Activated T-helper 1 cell treated with Interleukin-2 at 50 U/mL for 16 hours (primary cell): Measurements from ENCODE around the gene MTERF4.

ENCODE experiments used
- DNase-seq: peaks from one replicate; pipeline ENCODE4 v3.0.0-alpha.2; 2020; ENCODE audit warnings: low read depth

Gene MTERF4, protein sequence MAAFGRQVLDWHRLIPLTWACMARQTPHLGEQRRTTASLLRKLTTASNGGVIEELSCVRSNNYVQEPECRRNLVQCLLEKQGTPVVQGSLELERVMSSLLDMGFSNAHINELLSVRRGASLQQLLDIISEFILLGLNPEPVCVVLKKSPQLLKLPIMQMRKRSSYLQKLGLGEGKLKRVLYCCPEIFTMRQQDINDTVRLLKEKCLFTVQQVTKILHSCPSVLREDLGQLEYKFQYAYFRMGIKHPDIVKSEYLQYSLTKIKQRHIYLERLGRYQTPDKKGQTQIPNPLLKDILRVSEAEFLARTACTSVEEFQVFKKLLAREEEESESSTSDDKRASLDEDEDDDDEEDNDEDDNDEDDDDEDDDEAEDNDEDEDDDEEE

DNA sequence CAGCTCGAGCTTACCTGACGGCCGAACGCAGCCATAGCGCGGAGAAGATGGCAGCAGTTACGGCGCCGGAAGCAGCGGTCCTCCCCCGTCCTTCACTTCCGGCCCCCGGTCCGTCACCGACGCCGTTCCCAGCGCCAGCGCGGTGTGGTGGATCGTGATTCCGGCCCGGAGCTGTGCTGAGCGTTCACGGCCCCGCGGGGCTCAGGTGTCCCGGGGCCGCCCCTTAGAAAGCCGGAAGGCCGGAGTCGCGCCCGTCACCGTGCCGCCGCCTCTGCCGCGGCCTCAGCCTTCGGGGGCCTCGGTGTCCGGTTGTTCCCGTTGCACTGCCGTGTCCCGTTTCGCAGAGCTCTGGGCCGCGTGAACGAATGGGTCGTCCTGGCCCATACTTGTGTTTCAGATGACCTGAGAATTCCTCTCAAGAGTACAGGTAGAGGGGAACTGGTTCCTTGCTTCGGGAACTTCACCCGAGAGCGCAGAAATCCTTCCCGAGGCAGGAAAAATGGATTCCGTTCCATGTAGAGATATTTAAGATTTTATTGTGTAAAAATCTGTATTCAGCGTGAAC lies at the start of gene MTERF4:
MTERF4 (minus strand) TSS at position 49 of the 565 bp plus-strand sequence; CDS start at position 35, 14 bp downstream.
- DNase-seq: peak; percentile 85

DNA sequence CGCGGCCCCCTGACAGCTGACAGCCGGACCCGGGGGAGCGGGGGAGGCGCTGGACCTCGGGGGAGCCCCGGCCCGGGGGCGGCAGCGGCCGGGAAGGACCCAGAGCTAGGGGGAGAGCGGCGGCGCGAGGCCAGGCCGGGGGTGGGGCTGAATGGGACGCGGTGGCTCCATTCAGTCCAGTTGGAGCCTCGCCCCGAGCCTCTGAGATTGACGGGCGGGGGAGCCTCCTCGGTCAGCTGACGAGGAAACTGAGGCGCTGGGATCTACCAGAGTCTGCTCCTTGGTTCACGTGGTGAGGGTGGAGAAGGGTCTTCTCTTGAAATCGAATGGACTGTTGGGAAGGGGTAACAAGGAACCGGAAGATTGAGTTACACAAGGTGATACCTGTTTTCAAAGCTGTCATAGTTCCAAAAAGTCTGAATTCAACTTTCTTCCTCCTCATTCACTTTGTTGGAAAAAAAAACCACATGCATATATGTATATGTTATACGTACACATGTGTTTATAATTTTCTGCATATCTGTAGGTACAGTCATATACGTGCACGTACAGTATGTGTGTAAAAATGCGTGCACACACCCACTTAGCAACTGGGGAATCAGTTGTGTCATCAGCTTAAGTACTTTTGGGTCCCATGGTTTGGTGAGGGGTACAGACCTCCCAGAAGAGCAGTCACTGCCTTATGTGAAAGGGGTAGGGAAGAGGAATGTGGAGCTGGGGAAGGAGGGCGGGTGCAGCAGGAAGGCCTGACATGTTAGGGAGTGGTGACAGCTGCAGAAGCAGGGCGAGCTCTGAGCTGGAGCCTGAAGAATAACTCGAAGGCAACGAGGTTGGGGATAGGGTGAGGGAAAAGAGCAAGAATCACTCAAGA lies 48.8 kb upstream of the MTERF4 start:
- no peak for DNase-seq

DNA sequence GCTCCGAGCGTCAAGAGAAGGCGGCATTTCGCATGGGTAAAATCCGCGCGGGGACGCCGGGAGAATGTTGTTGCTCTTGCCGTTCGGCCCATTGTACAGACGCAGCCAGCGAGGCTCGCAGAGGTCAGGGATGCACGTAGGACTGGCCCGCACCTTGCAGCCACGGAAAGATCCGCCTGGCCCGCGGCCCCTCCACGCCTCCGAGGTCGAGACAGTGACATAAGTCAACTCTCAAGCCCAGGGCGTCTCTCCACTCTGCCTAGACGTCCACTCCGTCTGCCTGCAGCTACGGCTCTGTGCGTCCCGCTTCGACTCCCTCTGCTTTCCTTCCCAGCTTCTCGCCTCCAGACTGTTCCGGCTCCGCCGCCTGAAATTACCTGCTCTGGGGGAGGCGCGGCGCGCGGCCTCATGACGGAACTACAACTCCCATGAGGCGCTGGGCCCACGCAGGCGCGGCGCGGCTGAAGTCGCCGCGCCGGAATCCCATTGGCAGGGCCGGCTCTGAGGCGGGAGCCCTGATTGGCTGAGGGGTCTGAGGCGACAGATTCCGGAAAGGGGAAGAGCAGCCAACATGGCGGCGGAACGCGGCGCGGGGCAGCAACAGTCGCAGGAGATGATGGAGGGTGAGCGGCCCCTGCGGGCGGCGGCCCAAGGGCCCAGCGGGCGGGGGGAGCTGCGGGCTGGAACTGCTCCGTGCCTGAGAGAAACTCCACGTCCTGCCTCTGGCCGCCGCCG lies 48.0 kb upstream of the MTERF4 start, which contains the start of gene PPP1R7:
PPP1R7 (plus strand) TSS at position 543 of the 735 bp plus-strand sequence; CDS start at position 572, 29 bp downstream.
- DNase-seq: peak; percentile 95

DNA sequence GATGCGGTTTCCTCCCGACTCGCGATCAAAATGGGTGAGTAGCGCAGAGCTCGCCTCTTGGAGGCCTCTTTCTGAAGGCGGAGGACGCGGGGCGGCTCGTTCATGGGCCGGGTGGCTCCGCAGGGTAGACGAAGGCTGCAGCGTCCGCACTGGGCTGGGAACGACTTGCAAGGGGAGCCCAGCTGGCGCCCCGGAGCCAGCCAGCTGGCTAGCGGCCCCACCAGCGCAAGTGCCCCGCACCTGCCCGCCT lies 47.5 kb upstream of the MTERF4 start:
- DNase-seq: no peak

DNA sequence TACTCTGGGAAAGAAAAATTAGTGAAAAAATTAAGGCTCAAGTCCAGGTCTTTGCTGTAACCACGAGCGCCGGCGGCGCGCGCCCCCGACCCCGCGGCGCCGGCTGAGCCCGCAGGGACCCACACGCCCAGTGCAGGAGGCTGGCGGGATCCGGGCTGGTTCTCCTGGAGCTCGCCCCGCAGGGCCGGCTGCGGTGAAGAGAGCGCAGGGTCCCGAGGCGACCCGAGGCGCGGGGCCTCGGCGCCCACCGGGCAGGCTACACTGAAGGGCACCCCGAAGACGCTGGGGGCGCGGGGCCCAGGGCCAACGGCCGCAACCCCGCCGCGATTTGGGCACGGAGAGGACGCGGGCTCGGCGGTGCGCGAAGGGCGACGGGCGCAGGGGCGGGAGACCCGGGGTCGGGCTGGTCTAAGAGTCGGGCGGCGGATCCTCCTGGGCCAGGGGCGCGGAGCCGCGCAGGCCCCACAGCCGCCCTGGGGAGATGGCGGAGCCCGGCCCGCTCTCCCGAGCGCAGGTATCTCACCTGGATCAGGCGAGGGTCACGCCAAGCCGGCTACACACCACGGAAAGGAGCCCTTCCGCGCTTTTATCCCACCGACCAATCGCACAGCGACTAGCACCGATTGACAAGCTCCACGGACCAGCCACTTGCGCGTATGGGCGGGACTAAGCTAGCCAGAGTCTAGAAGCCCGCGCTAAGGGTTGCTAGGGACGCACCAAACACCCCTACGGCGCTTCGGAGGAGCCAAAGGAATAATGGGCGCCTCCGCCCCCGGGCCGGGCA lies 47.0 kb upstream of the MTERF4 start, which contains the start of gene PASK:
PASK (minus strand) TSS at position 582 of the 784 bp plus-strand sequence. CDS start 6,440 bp downstream, outside the sequence.
- peak; percentile 84 for DNase-seq

DNA sequence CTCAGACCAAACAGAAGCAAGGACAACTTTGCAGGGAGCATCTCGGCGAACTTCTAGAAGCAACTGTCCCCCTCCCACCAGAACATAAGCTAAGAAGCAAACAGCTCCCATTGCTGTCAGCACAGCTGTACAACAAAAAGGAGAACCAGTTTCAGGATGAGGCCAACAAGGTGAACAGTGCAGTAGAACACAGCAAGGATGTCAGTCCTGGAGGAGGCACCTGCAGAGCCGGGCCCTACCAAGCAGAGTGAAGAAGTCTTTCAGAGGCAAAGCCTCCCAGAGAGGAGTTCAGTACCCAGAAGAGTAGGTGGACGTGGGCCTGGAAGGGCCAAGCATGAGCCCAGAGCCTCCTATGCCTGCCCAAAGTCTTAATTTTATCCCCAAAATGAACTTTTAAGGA lies 46.2 kb upstream of the MTERF4 start:
- DNase-seq: no peak

DNA sequence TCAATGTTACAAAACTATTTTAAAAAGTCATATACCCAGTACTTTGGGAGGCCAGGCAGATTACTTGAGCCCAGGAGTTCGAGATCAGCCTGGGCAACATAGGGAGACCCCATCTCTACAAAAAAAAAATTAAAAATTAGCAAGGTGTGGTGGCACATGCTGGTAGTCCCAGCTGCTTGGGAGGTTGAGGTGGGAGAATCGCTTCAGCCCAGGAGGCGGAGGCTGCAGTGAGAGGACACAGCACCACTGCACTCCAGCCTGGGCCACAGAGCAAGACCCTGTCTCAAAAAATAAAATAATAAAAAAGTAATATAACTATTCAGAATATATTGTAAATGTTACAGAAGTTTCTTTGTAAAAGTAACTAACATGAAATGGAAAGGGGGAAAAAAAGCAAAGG lies 45.2 kb upstream of the MTERF4 start:
- no peak for DNase-seq

DNA sequence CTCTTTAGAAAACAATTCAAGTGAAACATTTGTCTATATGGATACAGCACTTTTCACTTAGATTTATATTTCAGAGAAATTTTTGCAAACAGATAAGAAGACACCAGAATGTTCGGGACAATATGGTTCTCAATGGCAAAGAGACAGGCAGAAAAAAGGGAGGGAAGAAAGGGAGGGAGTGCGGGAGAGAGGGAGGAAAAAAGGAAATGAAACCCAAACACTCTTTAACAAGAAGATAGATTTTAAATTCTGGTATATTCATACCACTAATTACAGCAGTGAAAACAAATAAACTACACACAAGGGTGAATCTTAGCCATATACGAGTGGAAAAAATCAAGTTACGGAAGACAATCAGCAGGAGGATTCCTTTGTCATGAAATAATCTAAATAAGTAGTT lies 44.2 kb upstream of the MTERF4 start:
- no peak for DNase-seq

DNA sequence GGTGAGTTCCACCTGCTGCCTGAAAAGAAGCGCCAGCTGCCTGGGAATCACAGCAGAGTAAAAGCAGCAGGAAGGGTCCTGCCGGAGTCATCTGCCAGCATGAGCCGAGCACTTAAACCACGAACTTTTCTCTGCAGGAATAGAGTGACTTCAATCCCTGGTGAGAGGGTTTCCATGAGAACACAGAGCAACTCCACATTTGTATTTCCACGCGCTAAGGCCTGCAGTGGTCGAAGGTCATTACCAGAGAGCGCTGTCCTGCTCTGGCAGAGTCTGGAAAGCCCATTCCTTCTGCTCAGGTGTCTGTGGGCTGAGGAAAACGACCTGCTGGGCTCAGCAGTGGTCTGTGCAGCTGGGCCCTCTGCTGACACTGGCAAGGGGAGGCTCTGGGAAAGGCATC lies 40.5 kb upstream of the MTERF4 start:
- no peak for DNase-seq

DNA sequence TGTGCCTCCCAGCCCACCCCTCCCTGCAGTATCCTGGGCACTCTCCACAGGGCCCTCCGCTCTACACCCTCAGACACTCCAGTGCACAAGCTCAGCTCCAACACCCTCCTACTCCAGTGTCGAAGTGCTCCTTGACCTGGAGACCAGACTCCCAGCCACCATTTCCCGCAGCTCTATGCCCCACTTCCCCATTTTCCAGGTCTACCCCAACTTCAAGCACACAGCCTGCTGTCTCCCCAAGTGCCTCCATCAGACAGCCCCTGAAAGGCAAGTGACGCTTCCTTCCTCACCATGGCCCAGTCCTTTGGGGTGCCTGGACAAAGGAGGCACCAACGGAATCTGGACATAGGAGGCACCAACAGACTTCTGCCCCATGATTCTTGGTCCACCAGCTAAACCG lies 40.0 kb upstream of the MTERF4 start:
- no peak for DNase-seq

DNA sequence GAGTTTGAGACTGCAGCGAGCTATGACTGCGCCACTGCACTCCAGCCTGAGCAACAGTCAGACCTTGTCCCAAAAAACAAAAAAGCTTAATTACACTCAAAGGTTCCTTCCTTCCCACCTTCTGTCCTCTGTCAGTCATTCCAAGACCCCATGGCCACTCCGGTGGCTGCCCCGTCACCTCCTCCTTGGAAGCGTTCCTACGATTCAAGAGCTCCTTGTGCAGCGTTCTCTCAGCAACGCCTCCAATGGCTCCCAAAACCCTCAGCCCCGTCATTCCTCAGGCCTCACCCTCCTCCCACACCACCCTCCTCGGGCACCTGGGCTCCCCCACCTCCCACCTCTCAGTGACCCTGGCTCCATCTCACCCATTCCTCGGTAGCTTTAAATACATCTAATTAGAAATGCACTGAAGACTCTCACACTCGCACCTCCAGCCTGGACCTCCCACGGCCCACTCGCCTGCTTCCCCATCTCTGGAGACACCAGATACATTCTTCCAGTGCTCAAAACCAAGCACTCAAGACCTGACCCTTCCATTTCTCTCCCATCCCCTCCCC lies 39.2 kb upstream of the MTERF4 start:
- no peak for DNase-seq

DNA sequence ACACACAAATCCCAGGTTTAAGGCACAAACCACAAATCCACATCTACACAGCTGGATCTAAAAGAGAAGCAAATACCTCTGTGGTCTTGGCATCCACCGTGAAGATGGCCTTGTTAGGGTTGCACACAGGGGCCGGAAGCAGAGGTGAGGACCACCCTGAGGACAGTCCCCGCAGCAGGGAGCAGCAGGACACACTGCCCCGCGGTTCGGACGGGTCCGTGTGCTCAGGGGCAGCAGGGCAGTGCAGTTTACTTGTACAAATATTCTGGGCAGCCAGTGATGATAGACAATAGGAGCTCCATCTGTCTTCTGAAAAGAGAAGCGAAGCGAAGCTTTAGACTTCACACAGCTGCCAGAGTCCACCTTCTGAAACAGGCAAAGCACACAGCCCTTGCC lies 38.4 kb upstream of the MTERF4 start:
- no peak for DNase-seq

DNA sequence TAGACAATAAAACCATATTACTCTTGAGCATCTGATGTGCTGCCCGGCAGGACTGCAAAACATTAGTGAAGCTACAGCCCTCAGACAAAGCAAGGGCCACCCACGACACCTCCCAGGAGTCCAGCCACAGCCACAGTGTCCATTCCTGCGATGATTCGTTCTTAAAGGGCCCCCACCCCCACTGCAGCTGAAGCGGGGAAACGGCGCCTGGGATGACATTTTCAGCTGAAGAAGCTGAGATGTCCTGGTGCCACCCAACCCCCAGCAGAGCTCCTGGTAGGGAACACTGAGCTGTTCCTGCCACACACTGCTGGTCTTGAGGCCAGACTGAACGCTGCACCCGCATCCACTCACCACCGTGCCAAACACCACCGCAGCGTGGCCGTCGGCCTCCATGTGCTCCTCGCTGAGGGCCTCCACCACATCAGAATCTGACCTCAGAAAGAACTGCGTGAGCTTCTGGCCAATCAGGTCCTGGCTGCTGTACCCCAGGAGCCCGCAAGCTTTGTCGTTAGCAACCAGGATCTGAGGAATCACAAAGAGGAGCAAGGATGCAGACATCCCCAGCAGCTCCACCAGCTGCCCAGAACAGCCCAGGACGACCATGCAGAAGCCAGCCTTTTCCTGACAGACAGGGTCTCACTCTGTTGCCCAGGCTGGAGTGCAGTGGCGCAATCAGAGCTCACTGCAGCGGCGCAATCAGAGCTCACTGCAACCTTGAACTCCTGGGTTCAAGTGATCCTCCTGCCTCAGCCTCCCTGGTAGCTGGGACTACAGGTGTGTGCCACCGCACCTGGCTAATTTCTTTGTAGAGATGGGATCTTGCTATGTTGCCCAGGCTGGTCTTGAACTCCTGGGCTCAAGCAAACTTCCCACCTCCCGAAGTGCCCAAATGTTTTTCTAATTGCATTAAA lies 37.7 kb upstream of the MTERF4 start:
- no peak for DNase-seq

DNA sequence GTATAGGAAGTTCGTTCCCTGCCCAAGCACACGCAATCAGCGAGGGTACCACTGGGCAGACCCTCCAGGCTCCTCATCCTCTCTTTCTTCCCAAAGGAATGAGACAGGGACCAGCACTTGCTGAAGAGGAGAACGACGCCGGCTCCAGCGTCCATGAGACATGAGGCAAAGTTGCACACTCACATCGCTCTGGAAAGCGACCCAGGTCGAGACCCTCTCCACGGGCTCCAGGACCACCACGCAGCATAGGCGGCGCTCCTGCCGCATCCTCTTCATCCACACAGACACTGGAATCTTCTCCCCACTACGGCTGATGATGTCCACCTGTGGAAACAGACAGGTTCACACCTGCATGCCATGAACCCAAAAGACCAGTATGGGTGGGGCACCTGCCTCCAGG lies 36.4 kb upstream of the MTERF4 start:
- DNase-seq: no peak

DNA sequence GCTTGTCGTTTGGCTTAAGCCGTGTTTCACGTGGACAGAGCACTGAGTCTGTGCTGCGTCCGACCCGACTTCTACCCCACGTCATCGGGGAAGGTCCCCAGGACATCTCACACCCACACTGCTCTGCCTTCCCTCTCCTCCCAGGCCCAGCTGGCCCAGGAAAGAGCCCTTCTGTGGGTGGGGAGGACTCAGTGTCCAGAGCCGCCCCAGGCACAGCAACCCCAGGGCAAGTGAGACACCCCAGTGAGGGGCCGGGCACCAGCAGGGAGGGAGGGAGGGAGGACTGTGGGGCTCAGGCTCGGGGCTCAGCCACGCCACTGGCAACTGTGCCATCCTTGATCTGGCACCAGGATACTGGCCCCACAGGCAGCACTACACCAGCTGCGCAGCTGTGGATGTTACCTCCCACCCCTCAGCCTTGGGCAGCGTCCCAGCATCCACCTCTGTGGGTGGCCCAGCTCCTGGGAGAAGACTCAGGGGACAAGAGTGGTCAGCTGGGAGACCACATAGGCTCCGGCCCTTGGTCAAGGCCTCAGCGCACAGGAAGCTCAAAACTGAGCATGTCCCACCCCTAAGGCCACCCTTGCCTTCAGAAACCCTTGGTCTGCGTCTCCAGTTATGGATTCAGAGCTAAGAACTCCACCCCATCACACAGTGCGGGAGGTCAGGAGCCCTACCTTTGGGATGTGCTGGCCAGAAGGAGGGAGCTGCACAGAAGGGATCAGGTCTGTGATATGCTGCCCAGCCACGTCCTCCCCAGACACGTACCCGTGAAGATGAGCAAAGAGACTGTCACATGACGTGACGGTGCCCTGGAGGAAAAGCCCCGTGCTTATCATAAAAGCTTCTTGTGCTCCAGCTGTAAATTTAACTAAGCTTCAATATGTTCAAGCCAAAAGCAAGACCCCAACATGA lies 35.4 kb upstream of the MTERF4 start:
- no peak for DNase-seq

DNA sequence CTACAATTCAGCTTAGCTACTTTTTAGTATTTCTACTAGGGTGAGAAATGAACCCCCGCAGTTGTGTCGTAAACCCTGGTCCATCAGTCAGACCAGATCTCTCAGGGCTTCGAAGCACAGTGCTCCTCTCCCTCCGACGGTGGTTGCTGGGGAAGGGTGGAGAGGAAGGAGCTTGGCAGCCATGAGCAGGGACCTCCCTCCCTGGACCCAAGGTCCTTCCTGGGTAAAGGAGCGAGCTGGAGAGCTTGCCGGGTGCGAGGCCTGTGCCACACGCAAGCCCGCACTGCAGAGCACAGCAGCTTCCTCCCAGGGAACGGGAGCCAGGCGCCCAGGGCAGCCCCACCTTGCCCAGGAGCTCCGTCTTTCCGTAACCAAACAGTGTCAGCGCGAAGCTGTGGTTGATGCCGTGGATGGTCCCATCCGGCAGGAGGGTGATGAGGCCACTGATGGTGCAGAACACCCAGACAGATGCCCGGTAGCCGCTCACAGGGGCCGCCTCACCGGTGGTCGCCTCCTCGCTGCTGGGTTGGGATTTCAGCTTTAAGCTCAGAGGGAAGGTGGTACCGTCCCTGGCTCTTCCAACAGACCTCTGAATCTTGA lies 34.7 kb upstream of the MTERF4 start:
- DNase-seq: no peak

DNA sequence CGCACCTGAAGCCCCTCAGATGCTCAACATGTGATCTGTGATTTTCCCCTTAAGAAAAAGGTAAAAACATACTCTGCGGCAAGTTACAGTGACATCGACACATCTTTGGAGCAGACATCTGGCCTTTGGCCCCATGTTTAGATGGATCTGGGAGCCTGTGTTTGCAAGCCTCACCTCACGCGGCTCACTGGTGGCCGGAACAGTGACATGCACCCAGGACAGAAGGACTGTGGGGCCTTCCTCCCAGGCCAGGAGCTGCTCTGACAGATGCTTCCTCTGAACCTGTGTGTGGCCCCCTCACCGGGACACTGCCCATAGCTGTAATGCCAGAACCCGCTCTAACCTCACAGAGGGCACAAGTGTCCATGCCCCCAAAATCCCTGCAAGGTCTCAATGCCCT lies 34.1 kb upstream of the MTERF4 start:
- DNase-seq: no peak

DNA sequence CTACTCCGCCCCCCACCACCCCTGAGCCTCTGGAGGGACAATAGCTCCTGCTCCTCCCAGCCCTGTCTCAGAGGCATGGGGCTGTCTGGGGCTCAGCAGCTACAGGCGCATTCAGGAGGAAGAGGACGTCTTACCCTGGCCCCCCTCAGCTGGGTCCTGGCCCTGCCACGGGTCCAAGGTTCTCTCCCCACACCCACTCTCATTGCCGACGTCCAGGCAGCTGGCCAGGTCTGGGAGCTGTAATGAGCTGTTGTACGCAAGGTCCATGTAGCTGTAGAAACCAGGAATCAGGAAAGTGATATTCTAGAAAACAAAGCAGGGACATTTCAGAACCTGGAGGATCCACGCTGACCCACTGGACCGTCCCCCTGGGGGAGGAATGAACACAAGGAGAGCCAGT lies 33.6 kb upstream of the MTERF4 start:
- no peak for DNase-seq

DNA sequence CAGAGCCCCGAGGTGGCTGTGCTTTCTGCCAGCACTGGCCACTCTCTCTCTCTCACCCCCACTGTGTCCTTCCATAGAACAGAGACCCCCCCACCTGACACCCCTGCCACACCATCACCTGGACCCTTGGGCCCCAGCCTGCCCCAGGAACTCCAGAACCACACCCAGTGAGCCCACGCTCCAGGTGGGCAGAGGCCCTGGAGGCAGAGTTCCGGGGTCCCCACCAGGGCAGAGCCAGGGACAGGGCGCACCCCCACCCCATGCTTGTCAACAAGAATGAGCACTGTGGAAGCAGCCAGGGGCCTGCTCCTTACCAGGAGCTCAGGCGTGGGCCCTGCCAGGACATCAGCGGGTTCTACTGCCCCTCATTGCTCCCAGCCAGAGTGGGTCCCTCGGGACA lies 32.6 kb upstream of the MTERF4 start:
- no peak for DNase-seq
